Keratinocyte (primary cell): ENCODE measurements around the gene MRPS10.

ENCODE experiments used
- EZH2 ChIP-seq: IDR thresholded peaks from one replicate; pipeline ENCODE4 v1.6.1; 2012; ENCODE audit warnings: inconsistent platforms, mild to moderate bottlenecking, low read length, moderate library complexity
- TF ChIP-seq, protein P1 (sequence below), 3 experiments: IDR thresholded peaks in 1 of 3; conservative IDR thresholded peaks in 1 of 3; optimal IDR thresholded peaks in 1 of 3; 2 replicates in 2 of 3; 3 replicates in 1 of 3; pipeline versions ENCODE3 to v1.5.1; 2011; ENCODE audit warnings: low read length in 3 of 3, mild to moderate bottlenecking in 3 of 3, moderate library complexity in 2 of 3, control low read depth in 1 of 3, inconsistent platforms in 1 of 3; ENCODE audit not compliant: insufficient read depth in 2 of 3; ENCODE audit errors: extremely low read depth in 1 of 3

DNA sequence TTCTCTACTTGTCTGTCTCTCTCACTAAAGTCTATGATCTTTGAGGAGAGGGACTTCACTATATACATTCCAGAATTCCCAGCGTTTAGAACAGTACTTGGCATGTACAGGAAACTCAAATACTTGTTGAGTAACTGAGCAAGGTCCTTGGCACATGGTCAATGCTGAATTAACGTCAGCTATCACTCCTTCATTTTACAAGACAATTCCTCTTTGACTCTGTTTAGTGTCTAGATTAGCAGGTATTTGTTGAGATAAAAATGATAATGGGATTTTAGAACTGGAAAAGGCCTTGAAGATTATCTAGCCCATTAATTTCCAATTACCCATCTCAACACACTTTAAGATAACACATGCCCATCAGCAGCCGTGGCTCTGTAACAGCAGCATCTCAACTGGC lies 16.3 kb downstream of the MRPS10 start:
- TF ChIP-seq, protein P1, sequence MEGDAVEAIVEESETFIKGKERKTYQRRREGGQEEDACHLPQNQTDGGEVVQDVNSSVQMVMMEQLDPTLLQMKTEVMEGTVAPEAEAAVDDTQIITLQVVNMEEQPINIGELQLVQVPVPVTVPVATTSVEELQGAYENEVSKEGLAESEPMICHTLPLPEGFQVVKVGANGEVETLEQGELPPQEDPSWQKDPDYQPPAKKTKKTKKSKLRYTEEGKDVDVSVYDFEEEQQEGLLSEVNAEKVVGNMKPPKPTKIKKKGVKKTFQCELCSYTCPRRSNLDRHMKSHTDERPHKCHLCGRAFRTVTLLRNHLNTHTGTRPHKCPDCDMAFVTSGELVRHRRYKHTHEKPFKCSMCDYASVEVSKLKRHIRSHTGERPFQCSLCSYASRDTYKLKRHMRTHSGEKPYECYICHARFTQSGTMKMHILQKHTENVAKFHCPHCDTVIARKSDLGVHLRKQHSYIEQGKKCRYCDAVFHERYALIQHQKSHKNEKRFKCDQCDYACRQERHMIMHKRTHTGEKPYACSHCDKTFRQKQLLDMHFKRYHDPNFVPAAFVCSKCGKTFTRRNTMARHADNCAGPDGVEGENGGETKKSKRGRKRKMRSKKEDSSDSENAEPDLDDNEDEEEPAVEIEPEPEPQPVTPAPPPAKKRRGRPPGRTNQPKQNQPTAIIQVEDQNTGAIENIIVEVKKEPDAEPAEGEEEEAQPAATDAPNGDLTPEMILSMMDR (optimal IDR thresholded peaks at IDR 0.05 in 1 of 3, IDR thresholded peaks at IDR 0.05 in 1 of 3, conservative IDR thresholded peaks at IDR 0.05 in 1 of 3; ENCODE audit: extremely low read depth in 1 of 3, insufficient read depth in 2 of 3, low read length in 3 of 3): no peak
- no peak for TF ChIP-seq EZH2
